HG03521 (cell line): Measurements from ENCODE around the gene COL16A1.

Experiments used
- ATAC-seq: cut with Tn5 transposase; IDR thresholded peaks from one replicate; pipeline ENCODE4 v1.9.1; 2021; ENCODE audit warnings: mild to moderate bottlenecking, moderate library complexity; ENCODE audit not compliant: unreplicated experiment

The COL16A1 gene

DNA sequence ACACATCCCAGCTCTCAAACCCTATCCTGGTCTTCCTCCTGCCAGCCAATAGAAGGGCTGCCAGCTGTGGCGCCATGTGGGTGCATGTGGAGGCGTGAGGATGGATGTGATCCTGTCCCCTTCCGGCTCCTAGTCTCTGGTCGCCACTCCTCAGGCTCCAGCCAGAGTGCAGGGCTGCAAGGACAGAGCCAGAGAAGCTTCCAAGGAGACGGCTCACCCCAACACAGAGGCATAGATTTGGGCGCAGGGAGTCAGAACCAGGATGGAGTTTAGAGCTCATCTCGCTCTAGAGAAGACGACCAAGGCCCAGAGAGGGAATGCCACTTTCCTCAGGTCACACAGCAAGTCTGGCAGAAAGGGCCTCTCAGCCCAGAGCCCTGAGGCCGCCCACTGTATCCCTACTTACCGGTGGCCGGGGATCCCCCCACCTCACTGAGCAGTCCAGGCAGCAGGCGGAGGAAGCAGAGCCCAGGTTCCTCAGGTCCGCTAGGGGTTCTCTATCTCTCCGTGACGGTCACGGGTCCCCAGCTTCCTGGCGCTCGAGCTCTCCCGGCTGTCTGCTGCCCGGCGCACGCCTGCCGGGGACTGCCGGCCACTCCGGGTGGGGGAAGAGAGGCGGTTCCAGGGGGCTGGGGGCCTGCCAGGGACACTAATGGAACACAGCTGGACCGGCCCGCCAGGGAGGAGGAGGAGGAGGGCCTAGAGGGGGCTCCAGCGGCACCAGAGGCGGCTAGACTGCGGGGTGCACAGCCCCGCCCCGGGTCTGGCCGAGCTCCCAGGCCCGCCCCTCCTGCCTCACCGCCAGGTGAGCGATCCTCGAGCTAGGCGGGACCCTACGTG is at the start of gene COL16A1:
COL16A1 (minus strand) TSS at position 587 of the 840 bp plus-strand sequence. CDS start 1,824 bp downstream, outside the sequence.
- no peak for ATAC-seq

DNA sequence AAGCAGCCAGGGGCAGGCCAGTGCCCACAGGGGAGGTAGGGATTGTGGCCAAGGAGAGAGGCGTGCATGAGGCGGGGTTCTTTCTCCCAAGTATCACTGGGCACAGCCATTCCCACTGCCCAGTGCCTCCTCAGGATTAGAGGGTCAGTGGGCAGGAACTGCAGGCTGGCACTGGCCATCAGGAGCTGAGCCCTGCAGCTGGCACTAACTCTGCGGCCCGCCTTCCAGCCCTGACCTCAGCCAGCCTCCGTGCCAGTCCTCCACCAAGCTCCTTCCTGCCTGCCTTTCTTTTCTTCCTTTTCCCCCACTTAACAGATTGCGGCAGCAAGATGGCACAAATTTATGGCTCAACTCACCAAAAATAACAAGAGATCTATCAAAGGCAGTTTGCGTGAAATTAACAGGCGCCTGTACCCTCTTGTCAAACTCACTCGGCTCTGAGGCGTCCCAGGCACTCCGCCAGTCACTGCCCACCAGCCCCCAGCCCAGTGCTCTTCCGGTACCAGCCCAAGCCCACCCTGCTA is 49.2 kb upstream of the COL16A1 start:
- ATAC-seq: no peak

DNA sequence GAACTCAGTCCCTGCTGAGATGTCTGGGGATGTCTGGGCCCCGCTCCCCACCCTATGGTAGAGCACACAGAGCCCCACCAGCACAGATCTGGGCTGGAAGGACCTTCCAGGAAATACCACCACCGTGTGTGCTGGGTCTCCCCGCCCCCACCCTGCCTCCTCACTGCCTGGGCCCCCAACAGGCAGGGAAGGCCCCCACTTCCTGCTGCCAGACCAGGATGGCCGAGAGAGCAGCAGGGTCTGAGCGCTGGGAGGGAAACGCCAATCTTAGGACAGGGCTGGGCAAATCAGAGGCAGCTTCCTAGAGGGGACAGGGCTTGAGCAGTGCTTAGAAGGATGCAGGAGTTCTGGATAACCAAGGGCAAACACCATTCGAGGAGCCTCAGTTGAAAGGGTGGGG is 48.4 kb upstream of the COL16A1 start:
- ATAC-seq: no peak

DNA sequence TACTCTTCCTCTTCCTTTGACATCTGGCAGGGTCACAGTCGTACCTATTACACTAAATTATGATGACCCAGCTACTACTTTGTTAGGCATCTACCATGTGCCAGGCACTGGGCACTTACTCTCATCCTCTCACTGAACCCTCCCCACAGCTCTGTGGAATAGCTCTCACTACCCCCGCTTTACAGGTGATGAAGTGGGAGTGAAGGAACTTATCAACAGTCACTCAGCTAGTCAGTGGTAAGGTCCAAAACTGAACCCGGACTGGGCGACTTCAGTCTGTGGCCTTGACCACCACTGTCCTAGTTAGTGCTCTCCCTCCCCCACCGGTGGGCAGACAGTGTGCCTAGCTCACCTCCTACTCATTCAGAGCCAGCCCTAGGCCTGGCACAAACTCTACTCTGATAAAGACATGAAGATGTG is 48.0 kb upstream of the COL16A1 start:
- no peak for ATAC-seq

DNA sequence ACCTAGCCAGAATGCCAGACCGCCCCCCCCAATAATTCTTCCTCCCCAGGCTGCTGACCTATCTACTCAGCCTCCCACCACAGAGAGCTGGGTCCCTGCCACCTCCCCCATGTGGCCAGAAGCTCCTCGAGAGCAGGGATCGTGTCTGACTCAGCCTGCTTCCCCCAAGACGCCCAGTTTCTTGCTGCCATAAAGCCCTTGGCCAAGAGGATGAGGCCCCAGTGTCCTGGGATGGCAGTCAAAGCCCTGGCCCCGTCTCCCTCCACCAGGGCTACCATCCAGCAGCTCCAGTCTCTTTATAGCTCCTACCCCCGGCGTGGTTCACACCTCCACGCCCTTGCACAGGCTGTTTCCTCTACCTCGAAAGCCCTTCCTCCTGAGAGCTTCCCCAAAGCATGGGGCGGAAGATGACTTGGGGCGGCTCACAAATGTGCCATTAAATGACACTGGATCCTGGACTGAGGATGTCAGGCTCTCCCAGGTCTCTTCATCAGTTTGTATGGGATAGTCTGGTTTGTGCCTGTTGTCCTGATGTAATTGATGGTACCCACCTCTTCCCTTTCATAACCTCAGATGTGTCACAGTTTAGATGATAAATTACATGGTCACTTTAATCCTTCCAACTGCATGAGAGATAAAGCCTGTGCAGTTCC is 47.2 kb upstream of the COL16A1 start:
- ATAC-seq: no peak

DNA sequence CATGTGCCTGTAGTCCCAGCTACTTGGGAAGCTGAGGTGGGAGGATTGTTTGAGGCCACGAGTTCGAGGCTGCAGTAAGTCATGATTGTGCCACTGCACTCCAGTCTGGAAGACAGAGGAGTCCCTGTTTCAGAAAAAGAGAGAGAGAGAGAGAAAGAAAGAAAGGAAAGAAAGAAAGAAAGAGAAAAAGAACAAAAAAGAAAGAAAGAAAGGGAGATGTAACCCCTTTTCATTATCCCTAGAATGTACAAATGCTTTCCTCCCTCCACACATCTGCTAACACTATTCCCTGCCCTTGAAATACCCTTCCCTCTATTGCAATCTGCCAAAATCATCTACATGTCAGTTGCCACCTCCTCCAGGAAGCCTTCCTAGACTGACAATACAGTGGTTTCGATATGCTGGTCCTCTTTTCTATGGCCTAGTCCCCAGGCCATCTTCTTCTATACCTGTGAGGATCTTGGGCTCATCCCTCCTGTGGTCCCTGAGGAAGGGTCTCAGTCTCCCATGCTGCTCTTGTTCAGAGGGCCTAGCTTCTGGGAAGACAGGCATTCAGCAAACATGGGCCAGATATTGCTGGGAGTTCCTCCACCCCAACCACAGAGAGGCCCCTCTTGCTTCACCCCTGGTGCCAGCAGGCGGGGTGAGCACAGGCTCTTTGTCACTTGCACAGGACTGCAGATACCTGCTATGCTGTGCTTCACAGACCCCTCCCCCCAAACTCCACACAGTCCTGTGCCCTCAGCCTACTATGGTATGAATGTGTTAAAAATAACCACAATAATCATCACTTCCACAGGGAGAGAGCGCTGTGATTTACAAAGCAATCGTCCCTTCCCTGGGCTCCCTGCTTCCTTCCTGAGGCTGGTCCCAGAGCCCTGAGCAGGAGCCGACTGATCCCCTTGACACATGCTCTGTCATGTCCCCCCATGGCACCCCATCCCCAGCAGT is 46.2 kb upstream of the COL16A1 start:
- ATAC-seq: no peak

DNA sequence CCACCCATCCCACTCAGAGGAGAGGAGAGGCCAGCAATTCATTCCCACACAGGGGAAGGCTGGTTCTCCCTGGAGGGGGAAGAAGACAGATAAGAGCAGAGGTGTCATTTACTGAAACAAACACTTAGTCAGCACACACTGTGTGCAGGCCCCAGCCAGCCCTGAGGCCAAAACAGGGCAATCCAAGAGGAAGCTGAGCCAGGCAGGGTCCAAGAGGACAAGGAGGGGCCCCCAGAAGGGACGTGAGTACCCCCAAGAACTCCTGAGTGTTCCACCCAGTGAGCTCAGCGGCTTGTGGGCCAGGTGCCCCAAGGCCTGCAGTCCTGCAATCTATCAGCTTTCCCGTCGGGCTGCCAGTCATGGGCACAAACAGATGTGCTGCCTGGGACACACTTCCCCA is 44.5 kb upstream of the COL16A1 start:
- ATAC-seq: no peak

DNA sequence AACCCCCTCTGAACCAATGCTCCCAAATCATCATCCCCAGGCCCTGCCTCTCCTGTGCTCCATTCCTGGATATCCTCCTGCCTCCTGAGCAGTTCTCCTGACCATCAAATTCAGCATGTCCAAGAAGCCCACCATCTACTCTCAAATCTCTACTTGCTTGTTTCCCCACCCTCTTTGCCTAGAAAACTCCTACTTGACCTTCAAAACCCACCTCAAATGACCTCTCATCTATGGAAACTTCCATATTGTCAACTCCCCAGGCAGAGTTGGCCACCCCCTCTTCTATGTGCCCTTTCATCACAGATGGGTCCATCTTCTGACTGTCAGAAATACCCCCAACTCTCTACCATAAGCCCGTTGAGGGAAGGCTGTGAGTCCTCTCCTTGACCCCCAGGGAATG is 43.5 kb upstream of the COL16A1 start:
- no peak for ATAC-seq

DNA sequence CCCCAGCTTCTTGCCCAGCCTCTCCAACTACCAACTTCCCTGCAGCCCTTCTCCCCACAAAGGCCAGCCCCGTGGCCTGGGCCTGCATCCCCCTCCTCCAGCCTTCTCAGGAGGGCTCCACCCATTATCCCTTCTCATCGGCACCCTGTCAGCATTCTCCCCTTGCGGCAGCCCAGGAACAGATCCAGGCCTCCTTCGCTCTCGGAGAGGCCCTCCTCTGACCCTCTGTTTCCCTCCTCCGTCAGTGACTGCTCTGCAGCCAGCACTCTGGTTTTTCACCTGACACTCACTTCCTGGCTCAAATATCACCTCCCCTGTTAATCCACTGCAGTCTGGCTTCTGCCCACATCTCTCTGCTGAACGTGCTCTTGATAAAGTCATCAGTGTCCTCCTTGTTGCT is 42.9 kb upstream of the COL16A1 start:
- ATAC-seq: no peak

DNA sequence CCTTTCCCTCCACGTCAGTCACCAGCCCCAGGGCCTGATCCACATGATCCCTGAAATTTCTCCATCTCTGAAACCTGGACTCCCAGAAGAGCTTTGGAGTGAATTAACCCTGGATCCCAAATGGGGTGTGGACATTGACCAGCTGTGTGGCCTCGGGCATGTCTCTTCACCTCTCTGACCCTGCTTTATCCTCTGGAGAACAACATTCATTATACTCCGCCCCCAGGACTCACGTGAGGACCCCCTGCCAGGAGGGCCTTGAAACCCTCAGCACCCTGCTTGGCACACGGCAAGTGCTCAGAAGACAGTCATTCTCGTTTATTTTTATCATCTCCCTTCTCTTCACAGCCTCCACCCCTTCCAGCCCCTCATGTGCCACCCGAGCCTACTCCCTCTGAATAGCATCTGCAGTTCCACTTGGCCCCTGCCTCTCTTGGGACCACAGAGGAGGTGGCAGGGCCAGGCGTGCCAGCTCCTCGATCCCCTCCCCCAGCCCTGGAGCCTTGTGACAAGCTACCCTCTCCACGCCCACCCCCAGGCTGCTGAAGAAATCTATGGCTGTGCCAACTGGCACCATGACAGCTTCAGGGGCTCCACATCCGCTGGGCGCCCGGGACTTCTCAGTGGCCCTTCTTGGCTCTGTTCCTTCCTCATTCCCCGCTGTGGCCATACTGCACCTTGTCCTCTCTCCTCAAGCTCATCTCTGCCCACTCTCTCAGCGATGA is 42.3 kb upstream of the COL16A1 start:
- ATAC-seq: no peak

DNA sequence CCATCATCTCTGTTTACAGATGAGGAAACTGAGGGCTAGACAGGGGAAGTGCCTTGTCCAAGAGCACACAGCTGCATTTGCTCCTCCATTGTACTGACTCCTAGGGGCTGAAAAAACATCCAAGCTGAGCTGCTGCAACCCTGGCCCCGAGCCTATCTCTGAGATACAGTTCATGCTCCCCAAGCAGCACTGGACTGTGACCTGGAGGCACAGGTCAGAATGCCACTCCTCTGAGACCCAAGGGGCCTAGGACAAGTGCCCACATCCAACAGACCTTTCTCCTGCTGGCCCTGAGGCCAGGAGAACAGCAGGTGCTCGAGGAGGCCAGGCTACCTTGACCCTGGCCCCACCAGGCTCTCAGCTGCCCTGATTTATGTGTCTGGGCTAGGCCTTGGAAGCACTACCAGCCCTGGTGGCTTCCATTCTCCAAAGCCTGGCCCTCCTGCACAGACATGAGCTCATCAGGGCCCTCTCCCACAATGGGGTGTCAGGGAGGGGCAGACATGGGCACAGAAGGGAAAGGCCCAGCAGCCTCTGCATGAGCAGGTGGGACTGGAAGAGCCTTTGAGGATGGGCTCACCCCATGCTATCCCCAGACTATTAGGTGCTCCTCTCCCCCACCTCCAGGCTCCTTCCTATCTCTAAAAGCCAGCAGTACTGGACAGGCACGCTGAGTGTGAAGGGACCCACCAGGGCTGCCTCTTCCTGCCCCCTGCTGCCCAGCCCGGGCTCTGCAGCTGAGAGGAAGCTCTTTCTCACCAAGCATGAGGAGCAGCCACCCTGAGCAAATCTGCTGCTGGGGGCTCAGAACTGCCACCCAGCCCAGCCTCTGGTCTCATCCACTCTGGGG is 41.5 kb upstream of the COL16A1 start:
- ATAC-seq: no peak

DNA sequence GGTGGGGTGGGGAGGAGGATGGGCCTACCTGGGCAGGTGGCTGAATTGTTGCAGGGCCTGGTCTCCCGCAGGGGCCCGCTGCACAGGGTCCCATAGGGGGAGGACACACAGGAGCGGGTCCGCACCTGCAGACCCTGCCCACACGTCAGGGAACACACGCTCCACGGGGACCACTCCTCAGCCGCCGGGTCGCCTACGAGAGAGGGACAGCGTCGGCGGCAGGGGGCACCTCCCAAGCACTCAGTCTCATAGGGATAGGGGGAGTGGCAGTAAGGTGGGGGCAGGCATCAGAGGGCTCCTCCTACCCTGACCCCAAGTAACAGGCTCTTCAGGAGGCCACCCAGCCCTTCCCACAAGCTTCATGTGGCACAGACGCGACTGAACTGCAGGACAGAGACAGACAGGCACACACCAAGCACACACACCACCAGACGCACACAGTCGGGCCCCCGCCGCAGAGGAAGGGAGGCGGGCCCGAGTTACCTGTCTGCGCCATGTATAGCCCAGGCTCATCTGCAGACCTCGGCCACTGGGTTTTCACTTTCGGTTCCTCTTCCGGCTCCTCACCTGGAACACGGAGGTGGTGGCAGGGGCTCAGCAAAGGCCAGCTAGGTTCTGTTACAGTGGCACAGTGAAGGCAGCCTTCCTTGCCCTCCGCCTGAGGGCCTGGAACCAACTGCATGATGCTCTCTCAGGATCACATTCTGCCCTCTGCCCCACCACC is 40.5 kb upstream of the COL16A1 start:
- peak; percentile 63 for ATAC-seq

DNA sequence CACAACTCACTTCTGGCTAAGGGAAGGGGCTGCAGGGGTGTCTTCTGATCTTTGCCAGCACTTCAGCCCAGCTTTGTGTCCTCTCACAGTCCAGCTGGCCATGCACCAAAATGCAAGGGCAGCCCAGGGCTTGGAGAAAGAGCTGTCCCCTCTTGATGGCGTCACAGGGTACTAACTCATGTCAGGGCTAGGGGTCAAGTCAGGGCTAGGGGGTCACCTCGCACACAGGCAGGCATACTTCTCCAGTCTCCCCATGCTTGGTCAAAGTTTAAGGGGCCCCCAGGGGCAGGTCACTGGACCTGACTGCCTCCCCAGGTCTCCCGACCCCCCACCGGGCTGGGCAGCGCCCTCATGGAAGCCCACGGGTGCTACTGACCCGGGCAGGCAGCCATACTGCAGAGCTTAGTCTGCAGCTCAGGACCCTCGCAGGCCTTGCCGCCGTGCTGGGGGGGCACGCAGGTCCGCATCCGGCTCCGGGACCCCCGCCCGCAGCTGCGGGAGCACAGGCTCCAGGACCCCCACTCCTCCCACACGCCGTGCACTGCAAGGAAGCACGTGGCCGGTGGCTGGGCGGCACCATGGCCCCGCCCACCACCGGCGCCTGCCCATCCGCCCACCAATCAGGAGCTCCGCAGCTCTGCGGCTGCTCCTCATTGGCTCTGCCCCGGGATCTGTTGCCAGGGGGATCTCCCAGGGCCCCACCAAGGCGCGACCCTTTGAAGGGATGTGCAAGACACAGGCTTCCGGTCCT is 38.8 kb upstream of the COL16A1 start:
- no peak for ATAC-seq

DNA sequence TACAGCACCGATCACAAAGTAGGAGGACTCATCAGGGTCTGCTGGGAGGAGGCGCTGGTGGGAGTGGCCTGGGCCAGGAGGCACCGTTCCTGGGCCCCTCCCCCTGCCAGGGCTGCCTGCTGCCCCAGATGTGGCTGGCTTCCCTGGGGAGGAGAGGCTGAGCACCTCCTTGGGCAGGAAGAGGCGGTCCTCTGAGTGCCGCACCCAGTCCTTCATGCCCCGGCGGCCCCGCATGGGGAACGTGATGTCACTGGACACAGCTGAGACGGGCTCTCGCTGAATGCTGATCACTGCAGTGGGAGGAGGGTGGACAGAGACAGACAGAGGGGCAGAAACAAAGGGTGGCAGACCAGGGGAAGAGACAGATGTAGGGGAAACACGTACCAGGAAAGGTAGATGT is 35.5 kb upstream of the COL16A1 start:
- no peak for ATAC-seq

DNA sequence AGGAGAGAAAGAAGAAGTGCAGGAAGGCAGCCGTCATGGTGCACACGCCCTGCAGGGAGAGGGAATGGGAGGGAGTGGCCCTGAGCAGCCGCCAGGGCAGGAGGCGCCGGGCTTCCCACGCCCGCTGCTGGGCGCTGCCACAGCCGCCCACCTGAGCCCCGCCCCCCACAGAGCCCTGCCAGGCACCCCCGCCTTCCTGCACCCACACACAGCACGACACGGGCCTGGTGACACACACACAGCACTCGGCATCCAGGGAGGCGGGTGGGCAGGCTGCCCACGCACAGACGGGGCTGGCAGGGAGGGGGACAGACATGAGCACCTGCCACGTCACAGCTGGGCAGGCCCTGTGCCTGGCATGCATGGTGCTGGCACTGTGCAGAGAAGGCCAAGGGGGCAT is 32.9 kb upstream of the COL16A1 start:
- no peak for ATAC-seq

DNA sequence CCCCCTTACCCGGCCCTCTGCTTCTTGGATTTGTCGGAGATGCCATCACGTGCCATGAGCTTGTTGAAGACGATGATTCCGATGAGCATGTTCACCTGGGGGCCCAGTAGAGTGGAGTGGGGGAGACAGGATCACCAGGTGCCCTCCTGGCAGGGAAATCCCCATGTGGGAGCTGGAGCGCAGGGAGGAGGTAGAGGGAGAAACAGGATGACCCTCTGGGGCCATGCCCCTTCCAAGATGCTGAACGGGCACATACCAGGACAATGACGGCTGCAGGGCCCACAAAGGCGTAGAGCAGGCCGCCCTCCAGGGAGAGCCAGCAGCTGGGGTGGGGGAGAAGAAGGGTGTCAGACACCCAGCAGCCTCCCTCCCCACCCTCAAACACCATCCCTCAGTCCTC is 31.8 kb upstream of the COL16A1 start:
- ATAC-seq: no peak

DNA sequence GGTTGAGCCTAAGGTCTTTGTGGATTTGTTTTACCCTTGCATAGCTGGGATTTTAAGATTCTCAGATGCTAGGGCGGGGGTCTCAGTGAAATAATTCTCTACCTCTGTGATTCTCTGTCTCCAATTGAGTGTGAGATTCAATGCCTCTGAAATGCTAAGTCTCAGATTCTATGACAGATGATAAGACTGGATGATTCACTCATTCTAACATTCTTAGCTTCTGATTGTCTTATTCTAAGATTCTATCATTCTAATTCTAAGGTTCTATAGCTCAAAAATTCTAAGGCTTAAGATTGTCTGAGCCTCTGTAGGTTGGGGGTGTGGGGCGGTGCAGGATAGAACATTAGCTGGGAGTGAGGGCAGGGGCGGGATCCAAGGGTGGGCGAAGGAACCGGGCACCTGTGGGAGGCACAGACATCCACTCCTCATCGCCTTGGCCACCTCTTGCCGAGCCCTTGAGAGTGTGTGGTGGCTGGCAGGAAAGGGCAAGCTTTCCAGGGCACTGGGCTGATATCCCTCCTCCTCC is 30.8 kb upstream of the COL16A1 start:
- no peak for ATAC-seq
